HG03280 (cell line): ENCODE measurements around the gene RIMBP2.

Experiments
- ATAC-seq: cut with Tn5 transposase; IDR thresholded peaks from one replicate; pipeline ENCODE4 v1.9.1; 2021; ENCODE audit warnings: mild to moderate bottlenecking, moderate library complexity; ENCODE audit not compliant: unreplicated experiment

Gene RIMBP2

DNA sequence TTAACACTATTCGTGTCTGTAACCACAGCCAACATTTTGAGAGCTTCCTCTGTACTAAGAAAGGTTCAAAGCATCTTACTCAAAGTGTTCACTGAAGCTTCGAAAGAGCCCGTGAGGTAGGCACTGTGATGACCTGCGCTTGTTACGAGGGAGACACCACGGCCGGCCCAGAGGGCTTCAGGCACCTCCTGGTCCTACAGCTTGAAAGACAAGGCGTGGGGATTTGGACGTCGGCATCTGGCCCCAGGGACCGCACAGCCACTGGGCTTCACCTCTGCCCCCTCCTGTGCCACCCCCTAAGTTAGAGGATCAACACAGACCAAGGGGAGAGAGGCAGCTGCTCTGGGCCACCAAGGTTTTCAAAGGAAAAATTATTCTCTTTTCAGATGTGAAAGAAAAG, 75.6 kb downstream of the RIMBP2 start:
- no peak for ATAC-seq

DNA sequence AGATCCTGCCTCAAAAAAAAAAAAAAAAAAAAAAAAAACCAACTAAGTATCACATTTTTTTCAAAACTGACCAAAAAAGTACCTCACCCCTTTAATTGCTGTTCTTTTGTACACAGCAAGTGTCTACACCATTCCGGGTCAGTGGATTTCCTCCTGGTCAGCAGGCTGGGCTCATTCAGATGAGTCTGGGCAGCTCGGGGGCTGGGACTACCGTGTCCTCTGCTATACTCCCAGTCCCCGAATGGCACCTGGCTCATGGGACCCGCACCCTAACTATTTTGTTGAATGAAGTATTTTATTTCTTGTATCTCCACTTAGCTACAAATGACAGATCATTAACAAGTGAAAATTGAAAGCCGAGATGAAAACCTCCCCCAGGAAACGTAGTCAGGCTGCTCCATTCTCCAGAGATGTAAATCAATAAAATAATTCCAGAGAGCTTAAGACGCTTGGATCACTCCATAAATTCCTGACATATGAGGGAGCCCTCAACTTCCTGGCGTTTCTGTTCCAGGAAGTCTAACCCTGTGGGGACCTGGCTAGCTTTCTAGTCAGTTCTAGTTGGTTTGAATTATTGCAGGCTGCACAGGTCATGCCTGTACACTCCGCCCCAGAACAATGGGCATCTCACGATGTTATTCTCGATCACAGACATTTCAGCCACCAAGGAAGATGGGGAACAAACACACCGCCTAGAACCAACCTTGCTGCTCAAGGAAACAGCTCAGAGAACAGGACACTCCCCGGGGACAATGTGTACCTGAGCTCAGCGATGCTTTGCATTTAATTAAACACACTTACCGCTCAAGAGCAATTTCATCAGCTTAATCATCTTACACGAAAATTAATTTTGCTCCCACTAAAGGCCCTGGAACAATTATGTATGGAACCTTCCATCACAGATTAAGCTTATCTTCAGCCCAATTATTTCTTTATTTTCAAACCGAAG, 76.3 kb downstream of the RIMBP2 start:
- no peak for ATAC-seq

DNA sequence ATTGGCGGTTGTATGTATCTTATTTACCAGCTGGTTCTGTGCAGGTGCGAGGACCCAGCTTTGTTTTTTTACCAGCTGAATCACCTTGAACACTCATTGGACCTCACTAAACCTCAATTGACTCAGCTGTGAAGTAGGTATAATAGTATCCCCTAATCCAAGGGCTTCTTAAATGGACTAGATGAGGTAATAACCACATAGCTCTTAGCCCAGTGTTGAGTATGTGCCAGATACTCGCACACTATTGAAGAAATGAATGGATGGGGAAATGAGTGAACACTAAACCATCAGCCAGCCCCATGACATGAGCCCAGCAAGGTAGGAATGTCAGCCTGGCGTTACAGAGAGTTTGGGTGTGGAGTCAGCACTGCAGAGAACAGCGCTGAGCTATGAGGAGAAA, 79.7 kb downstream of the RIMBP2 start:
- ATAC-seq = no peak

DNA sequence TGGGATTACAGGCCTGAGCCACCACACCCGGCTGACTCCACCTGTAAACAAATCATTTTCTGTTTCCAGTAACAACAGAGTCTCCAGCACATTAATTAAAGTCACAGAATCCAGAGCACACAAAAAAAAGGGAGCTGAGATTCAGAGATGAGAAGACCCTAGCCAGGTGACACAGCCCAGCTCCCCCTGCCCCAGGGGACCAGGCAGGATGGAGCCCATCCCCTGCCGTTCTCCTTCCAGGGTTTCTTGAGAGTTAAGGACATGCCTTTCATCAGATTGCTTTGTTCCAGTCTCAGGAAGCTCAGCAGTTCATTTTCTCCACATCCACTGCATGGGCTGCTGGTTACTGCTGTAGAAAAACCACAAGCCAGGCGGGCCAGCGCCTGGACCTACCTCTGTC, 81.2 kb downstream of the RIMBP2 start:
- ATAC-seq = no peak

DNA sequence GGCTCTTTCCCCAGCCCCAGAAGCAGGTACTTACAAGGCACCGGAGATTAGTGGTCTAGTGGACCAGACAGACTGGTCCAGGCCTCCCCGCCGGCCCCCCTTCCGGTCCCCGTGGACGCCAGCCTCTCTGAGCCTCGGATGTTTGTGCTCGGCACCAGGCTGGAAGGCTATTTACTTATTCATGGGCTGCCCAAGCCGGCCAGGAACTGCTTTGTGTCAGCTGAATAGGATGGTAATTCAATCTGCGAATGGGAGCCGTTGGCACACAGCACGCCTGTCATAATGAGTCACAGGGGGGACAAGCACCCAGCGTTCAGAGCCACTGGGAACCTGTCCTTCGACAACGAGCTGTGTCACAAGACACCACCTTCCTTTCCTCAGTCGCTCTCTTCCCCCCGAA, 82.3 kb downstream of the RIMBP2 start:
- ATAC-seq = no peak

DNA sequence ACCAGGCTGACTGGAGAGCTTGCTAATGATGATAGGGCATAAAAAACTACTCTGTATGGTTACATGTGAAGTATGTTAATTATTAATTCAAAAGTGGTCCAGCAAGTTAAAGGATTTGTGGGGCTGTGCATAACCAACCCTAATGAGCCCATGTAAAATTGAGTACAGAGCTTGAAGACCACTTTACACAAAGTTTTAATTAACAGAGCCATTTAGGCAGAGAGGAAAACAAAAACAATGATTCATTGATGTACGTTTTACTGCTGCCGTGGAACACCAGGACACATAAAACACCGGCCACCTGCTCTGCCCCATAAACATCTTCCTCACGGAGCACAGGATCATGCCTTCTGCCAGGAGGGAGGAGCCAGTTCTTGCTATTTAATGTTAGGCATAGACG, 83.5 kb downstream of the RIMBP2 start:
- no peak for ATAC-seq

DNA sequence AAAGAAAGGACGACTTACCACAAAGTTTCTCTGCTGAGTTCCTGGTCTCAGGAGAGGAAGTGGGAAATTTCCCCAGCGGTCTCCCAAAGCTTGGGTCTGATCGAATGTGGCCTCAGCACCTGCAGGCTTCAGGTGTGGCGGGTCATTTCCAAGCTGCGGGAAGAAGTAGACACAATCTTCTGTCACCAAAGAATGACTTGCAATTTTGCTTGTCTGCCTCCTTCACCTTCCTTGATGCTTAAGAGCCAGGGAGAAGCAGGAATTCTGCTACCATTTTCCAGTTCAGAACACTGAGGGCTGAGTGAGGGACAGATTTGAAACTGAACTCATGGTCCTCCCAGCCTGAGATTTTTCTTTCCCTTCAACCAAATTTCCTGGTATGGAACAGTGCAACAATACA, 87.8 kb downstream of the RIMBP2 start:
- ATAC-seq = no peak

DNA sequence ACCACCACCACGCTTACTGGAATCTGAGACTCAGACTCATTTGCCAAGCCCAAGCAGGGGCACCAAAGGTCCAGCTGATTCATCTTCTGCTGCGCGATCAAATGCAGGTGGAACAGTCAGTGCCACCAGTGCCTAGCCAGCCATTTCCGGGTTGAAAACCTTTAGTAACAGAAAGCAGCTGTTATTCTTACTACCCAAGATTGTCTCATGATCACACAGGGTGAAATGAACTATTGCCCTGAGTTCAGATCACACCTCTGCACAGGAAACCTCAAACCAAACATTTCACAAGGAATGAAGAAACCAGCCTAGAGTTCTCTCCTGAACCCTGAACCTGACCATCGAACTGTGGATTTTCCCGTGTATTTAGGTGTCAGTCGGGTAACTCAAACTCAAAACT, 88.9 kb downstream of the RIMBP2 start:
- no peak for ATAC-seq

DNA sequence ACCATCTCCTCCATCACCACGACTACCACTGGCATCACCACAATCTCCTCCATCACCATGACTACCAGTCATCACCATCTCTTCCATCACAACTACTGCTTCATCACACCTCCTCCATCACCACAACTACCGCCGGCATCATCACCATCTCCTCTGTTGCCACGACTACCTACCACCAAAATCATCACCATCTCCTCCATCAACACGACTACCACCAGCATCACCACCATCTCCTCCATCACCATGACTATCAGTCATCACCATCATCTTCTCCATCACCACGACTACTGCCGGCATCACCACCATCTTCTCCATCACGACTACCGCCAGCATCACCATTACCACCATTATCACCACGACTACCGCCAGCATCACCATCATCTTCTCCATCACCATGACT, 89.5 kb downstream of the RIMBP2 start:
- no peak for ATAC-seq

DNA sequence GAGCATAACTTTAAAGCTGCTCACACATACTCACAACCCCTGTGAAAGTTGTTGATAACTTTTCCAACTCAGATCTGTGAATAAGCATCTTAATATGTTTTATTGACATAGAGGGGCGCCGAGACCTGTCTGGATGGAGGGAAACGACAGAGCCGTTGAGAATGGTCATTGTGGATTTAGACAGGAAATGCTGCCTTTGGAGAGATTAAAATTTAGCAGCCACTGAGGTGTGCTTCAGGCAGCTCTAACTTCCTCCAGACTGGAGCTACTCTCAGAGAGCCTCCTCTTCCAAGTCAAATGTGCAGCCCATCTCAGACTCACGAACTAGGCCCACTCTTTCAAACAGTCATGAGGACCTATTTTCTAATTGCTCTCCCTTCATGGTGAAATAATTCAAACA, 90.9 kb downstream of the RIMBP2 start:
- ATAC-seq = no peak

DNA sequence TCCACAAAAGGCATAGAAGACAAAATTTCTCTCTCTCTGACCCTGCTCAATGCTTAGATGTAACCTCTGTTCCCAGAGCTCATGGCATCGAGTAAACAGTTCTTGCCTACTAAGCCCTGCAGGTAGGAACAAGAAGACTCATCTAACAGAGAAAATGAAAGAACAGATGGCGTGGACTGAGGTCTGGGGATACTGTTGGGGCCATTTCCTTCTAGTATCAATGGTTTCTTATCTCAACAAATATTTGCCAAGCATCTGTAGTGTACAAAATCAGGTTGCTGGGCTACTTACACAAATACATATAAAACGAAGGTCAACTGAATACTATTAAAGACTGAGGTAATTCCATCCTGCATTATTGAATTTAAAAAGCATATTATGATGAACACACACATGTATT, 93.3 kb downstream of the RIMBP2 start:
- ATAC-seq = no peak

DNA sequence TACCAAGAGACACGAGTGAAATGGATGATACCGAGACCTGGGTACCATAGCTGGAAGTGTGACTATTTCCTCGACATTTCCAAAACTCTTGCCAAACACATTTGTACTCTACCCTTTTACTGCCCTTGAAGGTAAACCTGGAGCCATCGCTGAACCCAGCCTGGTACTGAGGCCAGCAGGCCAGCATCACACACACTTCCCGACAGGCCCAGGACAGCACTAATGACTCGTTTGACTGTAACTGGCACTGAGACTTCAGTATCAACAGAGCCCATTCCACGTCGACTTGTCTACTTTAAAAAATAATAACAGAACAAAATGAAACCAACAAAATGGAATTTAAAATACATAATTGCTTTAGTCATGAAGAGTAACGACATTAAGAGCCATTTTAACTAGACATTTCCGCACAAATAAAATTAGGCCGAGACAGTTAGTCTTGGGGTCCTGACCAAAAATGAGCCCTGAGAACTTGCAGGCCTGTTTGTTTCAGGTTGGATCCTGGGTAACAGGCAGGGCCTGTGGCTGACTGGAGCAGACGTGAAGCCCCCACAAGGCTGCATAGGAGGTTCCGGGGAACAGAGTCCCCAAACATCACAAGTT, 94.3 kb downstream of the RIMBP2 start:
- ATAC-seq = no peak

DNA sequence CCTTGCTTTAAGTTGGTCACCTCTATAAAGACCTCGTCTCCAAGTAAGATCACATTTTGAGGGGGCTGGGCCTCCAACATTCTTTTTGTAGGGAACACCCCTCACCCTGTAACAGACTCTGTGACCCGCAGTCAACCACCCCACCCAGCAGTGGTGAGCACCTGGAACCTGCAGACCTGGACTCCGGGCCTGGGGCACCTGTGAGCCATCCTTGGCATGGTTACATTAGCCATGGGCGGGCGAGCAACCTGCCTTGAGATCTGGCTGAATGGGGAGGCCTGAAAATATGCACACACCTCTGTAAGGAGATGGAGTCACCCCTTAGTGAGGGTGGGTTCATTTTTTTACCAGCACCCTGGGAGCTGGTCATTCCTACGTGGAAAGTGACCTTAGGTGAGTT, 95.3 kb downstream of the RIMBP2 start:
- no peak for ATAC-seq

DNA sequence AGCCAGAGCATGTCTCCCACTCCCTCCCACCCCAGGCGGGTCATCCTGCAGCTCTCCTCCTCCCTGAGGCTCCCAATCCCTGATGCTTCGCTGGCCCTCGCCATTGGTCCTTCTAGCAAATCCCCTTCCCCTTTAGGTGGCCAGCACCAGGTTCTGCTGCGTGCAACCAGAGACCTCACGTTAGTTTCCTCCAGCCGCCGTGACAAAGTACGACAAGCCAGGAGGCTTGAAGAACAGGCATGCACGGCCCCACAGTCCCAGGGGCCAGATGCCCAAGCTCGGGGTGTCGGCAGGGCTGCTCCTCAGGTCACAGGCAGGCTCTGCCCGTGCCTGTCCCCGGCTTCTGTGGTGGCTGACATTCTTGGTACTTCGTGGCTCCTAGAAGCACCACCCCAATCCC, 95.8 kb downstream of the RIMBP2 start:
- ATAC-seq = no peak

DNA sequence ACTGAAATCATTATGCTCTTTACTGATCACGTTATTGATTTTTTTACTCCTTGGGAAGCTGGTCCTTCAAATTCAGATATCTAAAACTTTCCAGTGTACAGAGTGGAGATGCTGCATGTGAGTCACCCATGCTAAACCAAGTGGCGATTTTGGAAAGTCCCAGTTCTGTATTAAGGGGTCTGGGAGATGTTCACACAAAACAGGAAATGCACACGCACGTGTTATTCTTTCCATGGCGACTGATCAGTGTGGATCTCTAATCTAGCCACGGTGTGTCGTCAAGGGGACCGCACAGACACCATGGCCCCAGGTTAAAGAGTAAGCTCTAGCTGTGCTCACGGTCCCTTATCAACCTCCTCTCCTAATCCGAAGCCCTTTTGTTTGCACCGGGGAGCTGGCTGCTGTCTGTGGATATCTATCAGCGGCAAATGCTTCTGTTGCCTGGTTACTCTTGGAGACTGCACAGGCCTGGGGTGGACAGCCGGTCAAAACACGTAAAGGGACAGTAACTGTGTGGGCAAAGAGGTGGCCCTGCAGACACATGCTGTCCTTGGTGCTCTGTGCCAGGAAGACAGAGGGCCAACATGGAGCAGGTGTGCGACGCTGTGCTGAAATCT, 96.6 kb downstream of the RIMBP2 start:
- no peak for ATAC-seq

DNA sequence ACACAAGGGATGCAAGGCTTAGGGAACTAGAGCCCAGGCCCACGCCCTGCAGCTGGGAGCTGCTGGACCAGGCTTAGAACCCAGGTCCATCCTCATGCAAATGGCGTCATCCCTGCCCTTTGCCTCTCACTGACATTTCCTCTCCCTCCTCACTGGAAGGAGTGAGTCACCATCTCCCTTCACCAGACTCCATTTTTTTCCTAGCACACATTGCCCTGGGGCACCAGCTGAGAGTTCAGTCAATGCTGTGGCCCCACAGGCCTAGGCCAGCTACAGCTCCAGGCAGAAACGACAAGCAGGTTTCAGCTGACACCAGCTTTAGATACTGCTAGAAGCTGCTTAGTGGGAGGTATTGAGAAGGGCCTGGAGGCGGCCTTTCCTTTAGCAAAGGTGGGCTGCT, 98.9 kb downstream of the RIMBP2 start:
- ATAC-seq = no peak

DNA sequence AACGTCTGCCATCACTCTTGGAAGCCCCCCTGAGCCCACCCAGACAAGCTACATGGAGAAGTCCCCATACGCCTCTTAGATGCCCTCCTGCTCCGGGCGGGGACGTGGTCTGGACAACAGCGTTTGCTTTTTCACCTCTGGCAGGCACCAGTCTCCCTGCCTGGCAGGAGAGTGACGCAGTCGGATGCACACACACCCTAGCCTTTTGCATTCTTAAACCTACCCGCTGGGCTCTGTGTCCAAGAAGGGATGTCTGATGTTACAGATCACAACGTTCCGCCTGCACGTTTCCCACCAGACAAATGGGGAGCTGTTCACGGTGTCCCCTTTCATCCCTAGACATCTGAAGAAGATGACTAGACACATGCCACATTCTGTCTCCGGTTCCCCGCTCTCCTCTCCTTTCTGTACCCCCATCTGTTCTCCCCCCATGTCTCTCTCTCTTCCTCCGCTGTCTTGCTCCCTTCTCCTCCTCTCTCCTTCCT, 100.2 kb downstream of the RIMBP2 start:
- ATAC-seq = no peak

DNA sequence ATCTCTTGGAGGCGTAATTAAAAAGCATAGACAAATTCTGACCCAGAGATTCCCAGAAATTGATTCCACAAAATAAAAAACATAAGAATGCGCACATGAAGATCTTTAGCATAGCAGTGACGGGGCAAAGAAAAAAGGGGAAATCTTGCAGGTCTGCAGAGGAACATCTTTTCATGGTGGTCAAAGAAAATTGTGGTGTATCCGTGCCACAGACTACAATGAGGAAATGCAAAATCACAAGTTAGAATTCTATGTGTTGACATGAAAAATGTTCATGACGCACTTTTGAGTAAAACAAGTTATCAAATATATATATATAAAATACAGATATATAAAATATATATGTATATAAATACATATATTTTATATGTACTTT, 101.6 kb downstream of the RIMBP2 start:
- no peak for ATAC-seq

DNA sequence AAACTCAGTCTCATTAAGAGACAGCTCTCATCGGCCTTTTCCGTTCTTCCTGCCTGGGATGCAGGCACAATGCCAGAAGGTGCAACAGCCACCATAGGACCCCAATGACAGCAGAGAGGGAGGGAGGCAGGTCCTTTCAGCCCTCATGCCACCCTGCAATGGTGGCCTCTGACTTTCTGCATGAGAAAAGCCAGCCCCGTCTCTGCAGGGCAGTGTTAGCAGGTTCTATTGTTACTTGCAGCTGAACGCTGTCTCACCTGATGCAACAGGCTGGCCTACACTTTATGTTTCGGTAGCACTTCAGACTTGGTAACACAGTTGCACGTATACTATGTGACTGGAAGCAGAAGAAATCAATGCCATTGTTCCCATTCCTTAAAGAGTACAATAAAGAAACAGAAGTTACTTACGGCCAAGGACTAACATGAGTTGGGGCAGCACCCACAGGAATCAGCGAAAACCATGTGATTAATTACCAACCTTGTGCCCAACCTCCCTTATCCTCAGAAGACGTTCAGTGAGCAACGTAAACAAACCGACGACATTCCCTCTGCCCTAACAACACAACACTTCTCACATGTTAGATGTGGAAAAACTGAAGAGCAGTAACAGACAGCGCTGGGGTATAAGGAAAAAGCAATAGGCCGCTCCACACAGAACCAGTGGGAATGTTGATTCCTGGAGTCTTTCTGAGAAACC, 102.1 kb downstream of the RIMBP2 start:
- no peak for ATAC-seq

DNA sequence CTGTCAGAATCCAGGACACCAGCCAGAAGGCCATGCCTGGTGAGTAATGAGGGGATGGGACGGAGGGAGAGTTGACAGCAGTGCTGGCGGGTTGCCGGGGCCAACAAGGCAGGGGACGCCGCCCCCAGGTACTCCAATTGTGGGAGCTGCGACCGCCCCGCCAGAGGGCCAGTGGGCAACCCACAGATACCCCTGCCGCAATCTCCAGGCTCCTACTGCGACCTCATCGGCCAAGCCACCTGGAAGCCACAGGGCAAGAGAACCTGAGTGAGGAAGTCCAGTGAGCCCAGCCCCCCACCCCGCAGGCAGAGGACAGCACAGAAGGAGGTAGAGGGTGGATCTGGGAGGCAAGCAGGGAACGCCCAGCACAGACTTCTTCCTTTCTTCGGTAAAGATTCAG, 103.0 kb downstream of the RIMBP2 start:
- ATAC-seq = no peak
